ENCODE measurements around the gene RAD50. TPM values are rescaled to one million over a fixed set of nuclear protein-coding genes. Genes with fewer than 3 reads are reported as not detected.

RAD50 gene
- total and polyA plus RNA-seq, 2 of the 4 experiments (the other 2 are of a cell fraction): 5.2 to 6.2 TPM

GRCh38 chr5:132592521-132592920 lies 35.7 kb downstream of the RAD50 start:
- Histone ChIP-seq H3K14ac (replicated peaks; ENCODE audit: low read depth, low read length) (no peak overlapping the region), H2BK20ac (ENCODE audit: low read depth, low read length) (no peak overlapping the region), H3K4me3 (ENCODE audit: insufficient read depth, low read depth, low read length) (no peak overlapping the region), H4K91ac (ENCODE audit: insufficient read depth, low read depth, low read length) (no peak overlapping the region), H3K27ac (ENCODE audit: insufficient read depth, low read length) (no peak overlapping the region), H3K18ac (ENCODE audit: low read depth, low read length) (no peak overlapping the region), H3K23ac (ENCODE audit: low read depth, low read length) (no peak overlapping the region), H3K79me1 (ENCODE audit: low read depth in 1 of 2, low read length in 2 of 2) (peaks cover 0 to 4% of the 10 kb centered on the region in 2 experiments; a peak in 1 of 4 replicates), H3K9ac (ENCODE audit: low read depth, low read length) (no peak overlapping the region), H4K20me1 (ENCODE audit: insufficient read depth, low read length) (no peaks in the 10 kb centered on the region), H3K27me3 (ENCODE audit: control insufficient read depth, insufficient read depth, low read length) (no peaks in the 10 kb centered on the region), H2BK120ac (ENCODE audit: low read depth, low read length) (no peak overlapping the region), H2AK9ac (replicated peaks; ENCODE audit: low read depth, low read length, poor library complexity) (no peak overlapping the region), H4K8ac (ENCODE audit: low read depth in 2 of 2, low read length in 2 of 2) (no peak overlapping the region), H3K36me3 (ENCODE audit: control insufficient read depth, insufficient read depth, low read length) (peaks cover 18% of the 10 kb centered on the region), H3K56ac (ENCODE audit: extremely low read depth, insufficient read depth, low read length) (no peak overlapping the region), H2AK5ac (ENCODE audit: low read depth, low read length) (no peak overlapping the region), H3K9me3 (ENCODE audit: control insufficient read depth, insufficient read depth, low read length) (no peaks in the 10 kb centered on the region), H3K4me1 (ENCODE audit: control insufficient read depth, insufficient read depth, low read length) (no peaks in the 10 kb centered on the region; the same call in 1 of the 2 replicates), H3K9me1 (ENCODE audit: insufficient read depth, low read length) (0 out of 2 replicates have a peak, but pooled peaks cover 3% of the 10 kb centered on the region), H3K4me2 (ENCODE audit: low read depth, low read length) (no peak overlapping the region), H2BK5ac (ENCODE audit: low read depth, low read length, poor library complexity, severe bottlenecking) (no peak overlapping the region), H3K4ac (ENCODE audit: low read depth, low read length) (no peak overlapping the region), H4K5ac (ENCODE audit: low read depth, low read length) (no peak overlapping the region), H2AFZ (replicated peaks; ENCODE audit: low read length, poor library complexity) (no peak overlapping the region), H2BK15ac (ENCODE audit: low read depth, low read length) (no peak overlapping the region)
- ATAC-seq (ENCODE audit: low read depth) (no peak), DNase-seq (peak; percentile 10)
- in situ Hi-C loops (cut with MboI; ENCODE audit: low sequenced_read_pairs) (no loop called here), intact Hi-C loops (cut with micrococcal nuclease) (loop anchor here (5.0 kb wide), 1 partner anchor 40 kb away; no protein-coding TSS in a partner anchor), dilution Hi-C loops (cut with HindIII; ENCODE audit: low sequenced_read_pairs, unreplicated experiment) (no loop called here)
- ChIA-PET CTCF (no interaction called here), POLR2A (ENCODE audit: unreplicated experiment) (no interaction called here)
- no TSS peak for BruUV-seq (replicated peaks)
- no peak for TF ChIP-seq NFE2L2 (IDR thresholded peaks at IDR 0.05; ENCODE audit: low read depth, low read length)
- TF ChIP-seq FOS (IDR thresholded peaks at IDR 0.05; ENCODE audit: low read depth, low read length): no peak
- WGBS, 2 experiments (ENCODE audit: extremely low coverage in 2 of 2, insufficient read length in 1 of 2): 100% methylated on average over 1 of the region's 2 CpGs; no CpG with 5 or more reads in 1 of the 2 experiments

Data from IMR-90 (cell line).